Measurements from ENCODE around the gene KAT5.

DNA sequence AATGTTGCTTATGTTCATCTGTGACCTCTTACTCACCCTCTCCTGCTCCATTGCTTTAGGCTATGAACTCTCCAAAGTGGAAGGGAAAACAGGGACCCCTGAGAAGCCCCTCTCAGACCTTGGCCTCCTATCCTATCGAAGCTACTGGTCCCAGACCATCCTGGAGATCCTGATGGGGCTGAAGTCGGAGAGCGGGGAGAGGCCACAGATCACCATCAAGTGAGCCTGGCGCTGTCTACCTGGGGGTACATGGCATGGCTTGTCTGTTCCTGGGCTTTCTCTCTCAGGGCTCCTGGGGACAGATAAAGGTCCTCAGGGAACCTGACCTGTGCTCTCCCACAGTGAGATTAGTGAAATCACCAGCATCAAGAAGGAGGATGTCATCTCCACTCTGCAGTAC is 6.5 kb downstream of the KAT5 start:
- TF ChIP-seq TAF1 (IDR thresholded peaks at IDR 0.05; ENCODE audit: low read depth) (no peak), CTCF (IDR thresholded peaks at IDR 0.05; ENCODE audit: poor library complexity, severe bottlenecking) (no peak), POLR2AphosphoS5 (IDR thresholded peaks at IDR 0.05) (no peak), SMC3 (conservative IDR thresholded peaks at IDR 0.05; ENCODE audit: poor library complexity) (no peak), EZH2 (IDR thresholded peaks at IDR 0.05; ENCODE audit: borderline replicate concordance, insufficient read depth, low read length, poor library complexity, severe bottlenecking) (no peak), RAD21 (conservative IDR thresholded peaks at IDR 0.05) (no peak), EP300 (conservative IDR thresholded peaks at IDR 0.05; ENCODE audit: poor library complexity, severe bottlenecking) (no peak)
- TF ChIP-seq, protein P1, sequence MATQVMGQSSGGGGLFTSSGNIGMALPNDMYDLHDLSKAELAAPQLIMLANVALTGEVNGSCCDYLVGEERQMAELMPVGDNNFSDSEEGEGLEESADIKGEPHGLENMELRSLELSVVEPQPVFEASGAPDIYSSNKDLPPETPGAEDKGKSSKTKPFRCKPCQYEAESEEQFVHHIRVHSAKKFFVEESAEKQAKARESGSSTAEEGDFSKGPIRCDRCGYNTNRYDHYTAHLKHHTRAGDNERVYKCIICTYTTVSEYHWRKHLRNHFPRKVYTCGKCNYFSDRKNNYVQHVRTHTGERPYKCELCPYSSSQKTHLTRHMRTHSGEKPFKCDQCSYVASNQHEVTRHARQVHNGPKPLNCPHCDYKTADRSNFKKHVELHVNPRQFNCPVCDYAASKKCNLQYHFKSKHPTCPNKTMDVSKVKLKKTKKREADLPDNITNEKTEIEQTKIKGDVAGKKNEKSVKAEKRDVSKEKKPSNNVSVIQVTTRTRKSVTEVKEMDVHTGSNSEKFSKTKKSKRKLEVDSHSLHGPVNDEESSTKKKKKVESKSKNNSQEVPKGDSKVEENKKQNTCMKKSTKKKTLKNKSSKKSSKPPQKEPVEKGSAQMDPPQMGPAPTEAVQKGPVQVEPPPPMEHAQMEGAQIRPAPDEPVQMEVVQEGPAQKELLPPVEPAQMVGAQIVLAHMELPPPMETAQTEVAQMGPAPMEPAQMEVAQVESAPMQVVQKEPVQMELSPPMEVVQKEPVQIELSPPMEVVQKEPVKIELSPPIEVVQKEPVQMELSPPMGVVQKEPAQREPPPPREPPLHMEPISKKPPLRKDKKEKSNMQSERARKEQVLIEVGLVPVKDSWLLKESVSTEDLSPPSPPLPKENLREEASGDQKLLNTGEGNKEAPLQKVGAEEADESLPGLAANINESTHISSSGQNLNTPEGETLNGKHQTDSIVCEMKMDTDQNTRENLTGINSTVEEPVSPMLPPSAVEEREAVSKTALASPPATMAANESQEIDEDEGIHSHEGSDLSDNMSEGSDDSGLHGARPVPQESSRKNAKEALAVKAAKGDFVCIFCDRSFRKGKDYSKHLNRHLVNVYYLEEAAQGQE (IDR thresholded peaks at IDR 0.05; ENCODE audit: borderline replicate concordance): no peak
